ENCODE measurements around the gene VWA5B2.

VWA5B2 gene

GRCh38 chr3:184218814-184219213 is 10.6 kb upstream of the VWA5B2 start:
- DNase-seq (ENCODE audit: low read depth): no peak
- no peak overlapping the region for H3K4me3 ChIP-seq (ENCODE audit: low read depth, low read length)
- TF ChIP-seq, protein P1, sequence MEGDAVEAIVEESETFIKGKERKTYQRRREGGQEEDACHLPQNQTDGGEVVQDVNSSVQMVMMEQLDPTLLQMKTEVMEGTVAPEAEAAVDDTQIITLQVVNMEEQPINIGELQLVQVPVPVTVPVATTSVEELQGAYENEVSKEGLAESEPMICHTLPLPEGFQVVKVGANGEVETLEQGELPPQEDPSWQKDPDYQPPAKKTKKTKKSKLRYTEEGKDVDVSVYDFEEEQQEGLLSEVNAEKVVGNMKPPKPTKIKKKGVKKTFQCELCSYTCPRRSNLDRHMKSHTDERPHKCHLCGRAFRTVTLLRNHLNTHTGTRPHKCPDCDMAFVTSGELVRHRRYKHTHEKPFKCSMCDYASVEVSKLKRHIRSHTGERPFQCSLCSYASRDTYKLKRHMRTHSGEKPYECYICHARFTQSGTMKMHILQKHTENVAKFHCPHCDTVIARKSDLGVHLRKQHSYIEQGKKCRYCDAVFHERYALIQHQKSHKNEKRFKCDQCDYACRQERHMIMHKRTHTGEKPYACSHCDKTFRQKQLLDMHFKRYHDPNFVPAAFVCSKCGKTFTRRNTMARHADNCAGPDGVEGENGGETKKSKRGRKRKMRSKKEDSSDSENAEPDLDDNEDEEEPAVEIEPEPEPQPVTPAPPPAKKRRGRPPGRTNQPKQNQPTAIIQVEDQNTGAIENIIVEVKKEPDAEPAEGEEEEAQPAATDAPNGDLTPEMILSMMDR (IDR thresholded peaks at IDR 0.05; ENCODE audit: control insufficient read depth, extremely low read depth, insufficient read depth): no peak

DNA sequence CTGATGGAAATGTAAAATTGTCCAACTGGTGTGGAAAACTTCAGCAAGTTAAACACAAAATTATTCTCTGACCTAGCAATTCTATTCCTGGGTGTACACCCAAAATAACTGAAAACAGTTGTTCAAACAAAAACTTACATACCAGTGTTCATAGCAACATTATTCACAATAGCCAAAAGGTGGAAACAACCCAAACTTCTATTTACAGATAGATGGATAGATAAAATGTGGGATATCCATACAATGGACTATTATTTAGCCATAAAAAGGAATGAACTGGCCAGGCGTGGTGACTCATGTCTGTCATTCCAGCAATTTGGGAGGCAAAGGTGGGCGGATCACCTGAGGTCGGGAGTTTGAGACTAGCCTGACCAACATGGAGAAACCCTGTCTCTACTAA is 6.9 kb upstream of the VWA5B2 start:
- no peak for DNase-seq (ENCODE audit: low read depth)
- no peak overlapping the region for H3K4me3 ChIP-seq (ENCODE audit: low read depth, low read length)
- TF ChIP-seq, protein P1 (IDR thresholded peaks at IDR 0.05; ENCODE audit: control insufficient read depth, extremely low read depth, insufficient read depth): no peak

DNA sequence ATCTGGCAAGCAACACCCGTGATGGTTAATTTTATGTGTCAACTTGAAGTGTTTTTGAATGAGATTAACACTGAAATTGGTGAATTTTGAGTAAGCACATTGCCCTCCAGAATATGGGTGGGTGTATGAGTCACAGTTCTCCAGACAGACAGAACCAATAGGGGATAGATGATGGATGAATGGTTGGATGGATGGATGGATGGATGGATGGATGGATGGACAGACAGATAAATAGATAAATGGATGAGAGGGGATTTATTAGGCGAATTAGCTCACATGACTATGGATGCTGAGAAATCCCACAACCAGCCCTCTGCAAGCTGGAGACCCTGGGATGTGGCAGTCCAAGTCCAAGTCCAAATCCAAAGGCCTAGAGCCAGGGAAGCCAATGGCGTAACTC is 5.4 kb upstream of the VWA5B2 start:
- no peak for DNase-seq (ENCODE audit: low read depth)
- no peak overlapping the region for H3K4me3 ChIP-seq (ENCODE audit: low read depth, low read length)
- TF ChIP-seq, protein P1 (IDR thresholded peaks at IDR 0.05; ENCODE audit: control insufficient read depth, extremely low read depth, insufficient read depth): no peak

- no peak for DNase-seq (ENCODE audit: low read depth)
- no peak overlapping the region for H3K4me3 ChIP-seq (ENCODE audit: low read depth, low read length)
- TF ChIP-seq, protein P1 (IDR thresholded peaks at IDR 0.05; ENCODE audit: control insufficient read depth, extremely low read depth, insufficient read depth): peak; percentile 72
These were observed 1.9 kb upstream of the VWA5B2 start for GRCh38 chr3:184227481-184227935.

- no peak for DNase-seq (ENCODE audit: low read depth)
- TF ChIP-seq, protein P1 (IDR thresholded peaks at IDR 0.05; ENCODE audit: control insufficient read depth, extremely low read depth, insufficient read depth): no peak
- no peak overlapping the region for H3K4me3 ChIP-seq (ENCODE audit: low read depth, low read length)
These were observed 828 bp upstream of the VWA5B2 start for GRCh38 chr3:184228376-184229137.

DNA sequence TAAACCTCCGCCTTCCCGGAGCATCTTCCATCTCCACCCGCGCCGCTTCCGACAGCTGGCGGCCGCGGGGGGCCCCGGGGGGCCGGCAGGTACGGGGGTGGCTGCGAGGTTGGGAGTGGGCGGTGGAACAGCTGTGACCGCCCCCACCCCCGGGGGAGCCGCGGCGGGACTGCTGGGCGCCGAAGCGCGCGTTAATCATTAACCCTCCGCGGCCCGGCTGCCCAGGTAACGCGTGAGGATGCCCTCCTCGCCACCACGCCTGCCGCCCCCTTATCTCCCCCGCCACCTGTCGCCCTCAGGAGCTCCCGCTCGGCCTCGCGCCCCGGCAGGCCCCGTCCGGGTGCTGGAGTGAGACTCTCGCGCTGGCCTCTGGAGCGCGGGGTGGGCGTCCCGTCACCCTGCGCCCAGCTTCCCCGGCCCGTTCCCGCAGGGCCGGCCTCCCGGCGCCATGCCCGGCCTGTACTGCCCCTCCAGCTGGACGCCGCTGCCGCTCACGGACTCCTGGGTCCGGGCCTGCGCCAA is 757 bp downstream of the VWA5B2 start:
- TF ChIP-seq, protein P1 (IDR thresholded peaks at IDR 0.05; ENCODE audit: control insufficient read depth, extremely low read depth, insufficient read depth): no peak
- DNase-seq (ENCODE audit: low read depth): no peak
- peak overlapping the region; percentile 39 for H3K4me3 ChIP-seq (ENCODE audit: low read depth, low read length)
